CD14-positive monocyte (primary cell): Measurements from ENCODE around the gene FBXO28. TPM values are rescaled to one million over a fixed set of nuclear protein-coding genes. Genes with fewer than 3 reads are reported as not detected.

Experiments
- DNase-seq, 3 donors: peaks; one replicate each; pipeline ENCODE4 v3.0.0-alpha.2; 2011 to 2022
- H2AFZ ChIP-seq: 2 replicates; pipeline ENCODE4 v1.6.0; 2012; ENCODE audit warnings: mild to moderate bottlenecking, low read depth, low read length, inconsistent platforms; ENCODE audit not compliant: insufficient read depth, poor library complexity, severe bottlenecking
- H3K27ac ChIP-seq, 2 donors: 1 replicate in 1 of 2; 2 replicates in 1 of 2; pipeline ENCODE4 v1.5.1; 2012 to 2013; ENCODE audit warnings: low read length in 2 of 2, control low read depth in 1 of 2, inconsistent platforms in 1 of 2, low read depth in 1 of 2, mild to moderate bottlenecking in 1 of 2
- H3K27me3 ChIP-seq, 2 donors: one replicate each; pipeline versions ENCODE4 v1.6.0 to v1.6.1; 2011 to 2013; ENCODE audit warnings: low read length in 2 of 2; ENCODE audit not compliant: control insufficient read depth in 2 of 2, insufficient read depth in 2 of 2
- H3K36me3 ChIP-seq, 2 donors: replicated peaks in 1 of 2; 1 replicate in 1 of 2; 2 replicates in 1 of 2; pipeline versions ENCODE4 v1.5.1 to v1.6.1; 2012 to 2013; ENCODE audit warnings: low read length in 2 of 2, control low read depth in 1 of 2, inconsistent platforms in 1 of 2, mild to moderate bottlenecking in 1 of 2; ENCODE audit not compliant: insufficient read depth in 2 of 2, control insufficient read depth in 1 of 2
- H3K4me1 ChIP-seq, 2 donors: 1 replicate in 1 of 2; 2 replicates in 1 of 2; pipeline versions ENCODE4 v1.5.1 to v1.6.1; 2012 to 2013; ENCODE audit warnings: low read length in 2 of 2, control low read depth in 1 of 2, inconsistent platforms in 1 of 2, mild to moderate bottlenecking in 1 of 2, moderate library complexity in 1 of 2; ENCODE audit not compliant: insufficient read depth in 2 of 2, control insufficient read depth in 1 of 2
- H3K4me2 ChIP-seq: replicated peaks from 2 replicates; pipeline ENCODE3; 2012; ENCODE audit warnings: low read length, moderate library complexity, mild to moderate bottlenecking; ENCODE audit not compliant: poor library complexity, severe bottlenecking; ENCODE audit errors: extremely low read depth
- H3K4me3 ChIP-seq, 3 experiments: fragments of 200-600 bp in 1 of 3; sonication (generic) in 1 of 3; replicated peaks in 1 of 3; 1 replicate in 2 of 3; 2 replicates in 1 of 3; pipeline ENCODE4 v1.5.1; 2011 to 2013; ENCODE audit warnings: low read length in 3 of 3, mild to moderate bottlenecking in 3 of 3, control low read depth in 2 of 3, low read depth in 2 of 3, inconsistent platforms in 1 of 3, moderate library complexity in 1 of 3
- H3K79me2 ChIP-seq: 2 replicates; pipeline ENCODE4 v1.6.0; 2012; ENCODE audit warnings: mild to moderate bottlenecking, control low read depth, inconsistent platforms, low read length, moderate library complexity; ENCODE audit not compliant: insufficient read depth
- H3K9ac ChIP-seq: 2 replicates; pipeline ENCODE4 v1.6.0; 2017; ENCODE audit warnings: low read length, mild to moderate bottlenecking; ENCODE audit not compliant: insufficient read depth, poor library complexity, severe bottlenecking
- H3K9me3 ChIP-seq, 2 donors: replicated peaks in 1 of 2; 1 replicate in 1 of 2; 2 replicates in 1 of 2; pipeline versions ENCODE4 v1.5.1 to v1.6.1; 2012 to 2013; ENCODE audit warnings: low read length in 2 of 2, control low read depth in 1 of 2; ENCODE audit not compliant: control insufficient read depth in 1 of 2, insufficient read depth in 1 of 2
- H4K20me1 ChIP-seq: 2 replicates; pipeline ENCODE4 v1.6.0; 2012; ENCODE audit warnings: mild to moderate bottlenecking, low read length, control low read depth, moderate library complexity; ENCODE audit not compliant: insufficient read depth
- H3K27ac Mint-ChIP-seq, 7 donors: one replicate each; pipeline ENCODE4 v1.8.0; 2020; ENCODE audit warnings: mild to moderate bottlenecking in 7 of 7, mixed read lengths in 7 of 7, moderate library complexity in 6 of 7, inconsistent platforms in 2 of 7
- H3K27me3 Mint-ChIP-seq, 3 donors: one replicate each; pipeline ENCODE4 v1.8.0; 2021 to 2022; ENCODE audit warnings: low read depth in 3 of 3, mild to moderate bottlenecking in 3 of 3, mixed read lengths in 3 of 3, moderate library complexity in 3 of 3, inconsistent platforms in 1 of 3
- H3K36me3 Mint-ChIP-seq, 2 donors: one replicate each; pipeline ENCODE4 v1.8.0; 2020; ENCODE audit warnings: mixed read lengths in 2 of 2, inconsistent platforms in 1 of 2, mild to moderate bottlenecking in 1 of 2
- H3K4me1 Mint-ChIP-seq: one replicate; pipeline ENCODE4 v1.8.0; 2020; ENCODE audit warnings: mild to moderate bottlenecking, mixed read lengths
- H3K4me3 Mint-ChIP-seq, 2 donors: one replicate each; pipeline ENCODE4 v1.8.0; 2020; ENCODE audit warnings: mild to moderate bottlenecking in 2 of 2, mixed read lengths in 2 of 2, moderate library complexity in 1 of 2
- H3K9me3 Mint-ChIP-seq, 7 donors: one replicate each; pipeline ENCODE4 v1.8.0; 2020 to 2022; ENCODE audit warnings: mixed read lengths in 7 of 7, mild to moderate bottlenecking in 6 of 7, moderate library complexity in 6 of 7, inconsistent platforms in 2 of 7
- CTCF ChIP-seq: fragments of 200-600 bp; IDR thresholded peaks from one replicate; pipeline ENCODE4 v1.8.0; 2022; ENCODE audit warnings: antibody characterized with exemption, mild to moderate bottlenecking
- WGBS: methylation state at CpG from one replicate; pipeline ENCODE4 v1.1.5; 2013; ENCODE audit warnings: missing lambda C conversion rate; ENCODE audit not compliant: insufficient coverage; 5-methylcytosine and 5-hydroxymethylcytosine counted together
- intact Hi-C, 2 donors: fragments of 100-400 bp; cut with micrococcal nuclease; formaldehyde crosslinking; loops; one replicate each; pipeline versions ENCODE4 v1.15.0 to v1.15.1; 2023
- polyA plus RNA-seq, 3 donors: library from polyadenylated mRNA; depleted of rRNA in 1 of 3; unstranded in 2 of 3; stranded (reverse) in 1 of 3; fragments of 300-500 nt in 2 of 3; fragments of >200 nt in 1 of 3; fragmentation: Illumina TruSeq in 2 of 3; gene quantifications; 1 replicate in 2 of 3; 2 replicates in 1 of 3; pipeline ENCODE4 v1.2.3, GENCODE V29; 2012 to 2021

Gene FBXO28
- polyA plus RNA-seq, 3 donors, result 12.9 to 15.8 (median 13.0) TPM

- intact Hi-C loops, result no loop called here
- Histone ChIP-seq H3K4me2 (no peak overlapping the region), H3K27ac (no peak overlapping the region), H4K20me1 (peaks cover 4% of the 10 kb centered on the region), H3K36me3 (peaks cover 13 to 57% of the 10 kb centered on the region in 2 donors), H2AFZ (no peak overlapping the region), H3K79me2 (no peaks in the 10 kb centered on the region), H3K9me3 (no peaks in the 10 kb centered on the region), H3K9ac (no peak overlapping the region), H3K4me1 (no peaks in the 10 kb centered on the region), H3K27me3 (no peaks in the 10 kb centered on the region), H3K4me3 (no peak overlapping the region)
- no peak for DNase-seq
- peaks cover 26 to 50% of the 10 kb centered on the region in 2 donors for H3K36me3 Mint-ChIP-seq
- H3K9me3 Mint-ChIP-seq, result no peaks in the 10 kb centered on the region
- no peak for TF ChIP-seq CTCF
- H3K27me3 Mint-ChIP-seq, result peaks cover 0 to 2% (median 0%) of the 10 kb centered on the region in 3 donors
- H3K4me1 Mint-ChIP-seq, result no peaks in the 10 kb centered on the region
- H3K4me3 Mint-ChIP-seq, result no peak overlapping the region
- WGBS, result 89% methylated on average over 1 of the region's 1 CpG
- H3K27ac Mint-ChIP-seq, result no peak overlapping the region
These were observed 35.8 kb downstream of the FBXO28 start for GRCh38 chr1:224149709-224150108.

DNA sequence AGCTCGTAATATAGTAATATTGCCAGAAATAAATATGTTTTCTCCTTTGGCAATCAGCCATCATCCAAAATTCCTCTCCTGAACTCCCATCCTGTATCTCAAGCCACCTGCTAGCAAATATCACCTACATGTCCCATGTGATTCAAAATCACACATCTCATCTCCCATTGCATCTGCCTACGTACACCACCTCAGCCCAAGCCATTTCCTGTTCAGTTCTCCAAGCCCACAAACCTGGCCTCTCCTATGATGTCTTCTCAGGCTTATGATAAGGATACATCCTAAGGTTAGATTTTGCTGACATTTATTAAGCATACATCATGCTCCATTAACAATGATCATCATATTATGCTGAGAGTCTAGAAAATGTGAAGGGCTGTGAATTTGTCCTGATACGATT, 37.2 kb downstream of the FBXO28 start:
- no peak for DNase-seq
- Histone ChIP-seq H3K9ac (no peak overlapping the region), H3K27ac (no peak overlapping the region), H3K4me1 (no peaks in the 10 kb centered on the region), H3K27me3 (no peaks in the 10 kb centered on the region), H3K9me3 (no peaks in the 10 kb centered on the region), H2AFZ (no peak overlapping the region), H3K36me3 (peaks cover 16 to 59% of the 10 kb centered on the region in 2 donors), H3K79me2 (no peaks in the 10 kb centered on the region), H3K4me3 (no peak overlapping the region), H4K20me1 (peaks cover 4% of the 10 kb centered on the region), H3K4me2 (no peak overlapping the region)
- H3K27me3 Mint-ChIP-seq, result peaks cover 0 to 2% (median 0%) of the 10 kb centered on the region in 3 donors
- no peaks in the 10 kb centered on the region for H3K9me3 Mint-ChIP-seq
- H3K4me1 Mint-ChIP-seq, result no peaks in the 10 kb centered on the region
- WGBS, result 73% methylated on average over 2 of the region's 3 CpGs
- H3K4me3 Mint-ChIP-seq, result no peak overlapping the region
- no peak for TF ChIP-seq CTCF
- intact Hi-C loops, result no loop called here
- H3K27ac Mint-ChIP-seq, result no peak overlapping the region
- peaks cover 26 to 52% of the 10 kb centered on the region in 2 donors for H3K36me3 Mint-ChIP-seq
